ENCODE measurements around the gene SNED1. TPM values are rescaled to one million over a fixed set of nuclear protein-coding genes. Genes with fewer than 3 reads are reported as not detected.

SNED1 gene
- polyA plus RNA-seq, 1 donor (not counting 4 experiments of a cell fraction or from before 2014, with no cell fraction given), result 0.12 TPM

DNA sequence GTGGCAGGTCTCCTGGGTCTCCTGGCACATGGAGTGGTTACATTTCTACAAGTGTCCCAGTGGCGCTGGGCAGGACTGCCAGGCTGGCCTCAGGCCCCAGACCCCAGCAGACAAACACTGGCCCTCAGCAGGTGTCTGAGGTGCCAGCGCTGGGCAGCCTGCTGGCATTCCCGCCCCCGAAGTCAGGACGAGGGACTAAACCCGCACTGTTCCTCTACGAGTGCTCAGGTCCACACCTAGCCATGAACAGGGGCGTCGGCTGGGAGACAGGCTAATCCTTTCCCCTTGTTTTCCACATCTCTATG is 12.8 kb downstream of the SNED1 start:
- H3K9me1 ChIP-seq (ENCODE audit: control insufficient read depth, extremely low read depth, insufficient read depth, low read length), result no peaks in the 10 kb centered on the region
- dilution Hi-C loops (cut with MboI; ENCODE audit: extremely low pct_ligation_motif_present, low sequenced_read_pairs), result no loop called here
- H3K4me3 ChIP-seq (ENCODE audit: control insufficient read depth in 2 of 3, extremely low read depth in 1 of 3, insufficient read depth in 2 of 3, low read depth in 1 of 3, low read length in 3 of 3), result no peak overlapping the region
- H3K4me1 ChIP-seq (ENCODE audit: control insufficient read depth, extremely low read depth, insufficient read depth, low read length), result peaks cover 12% of the 10 kb centered on the region
- no peak overlapping the region for H2AFZ ChIP-seq (ENCODE audit: control insufficient read depth, low read length)
- H4K20me1 ChIP-seq (ENCODE audit: control insufficient read depth, extremely low read depth, insufficient read depth, low read length), result no peaks in the 10 kb centered on the region
- H3K36me3 ChIP-seq (ENCODE audit: control insufficient read depth in 2 of 2, extremely low read depth in 1 of 2, insufficient read depth in 2 of 2, low read length in 2 of 2), result no peaks in the 10 kb centered on the region
- H3K9me3 ChIP-seq (ENCODE audit: control insufficient read depth, low read depth, low read length), result no peaks in the 10 kb centered on the region
- DNase-seq (ENCODE audit: low read depth, low spot score), result no peak
- H3K9ac ChIP-seq (ENCODE audit: control insufficient read depth, extremely low read depth, insufficient read depth, low read length), result no peak overlapping the region
- no peak overlapping the region for H3K4me2 ChIP-seq (ENCODE audit: control insufficient read depth, extremely low read depth, insufficient read depth, low read depth, low read length)
- TF ChIP-seq, protein P1, sequence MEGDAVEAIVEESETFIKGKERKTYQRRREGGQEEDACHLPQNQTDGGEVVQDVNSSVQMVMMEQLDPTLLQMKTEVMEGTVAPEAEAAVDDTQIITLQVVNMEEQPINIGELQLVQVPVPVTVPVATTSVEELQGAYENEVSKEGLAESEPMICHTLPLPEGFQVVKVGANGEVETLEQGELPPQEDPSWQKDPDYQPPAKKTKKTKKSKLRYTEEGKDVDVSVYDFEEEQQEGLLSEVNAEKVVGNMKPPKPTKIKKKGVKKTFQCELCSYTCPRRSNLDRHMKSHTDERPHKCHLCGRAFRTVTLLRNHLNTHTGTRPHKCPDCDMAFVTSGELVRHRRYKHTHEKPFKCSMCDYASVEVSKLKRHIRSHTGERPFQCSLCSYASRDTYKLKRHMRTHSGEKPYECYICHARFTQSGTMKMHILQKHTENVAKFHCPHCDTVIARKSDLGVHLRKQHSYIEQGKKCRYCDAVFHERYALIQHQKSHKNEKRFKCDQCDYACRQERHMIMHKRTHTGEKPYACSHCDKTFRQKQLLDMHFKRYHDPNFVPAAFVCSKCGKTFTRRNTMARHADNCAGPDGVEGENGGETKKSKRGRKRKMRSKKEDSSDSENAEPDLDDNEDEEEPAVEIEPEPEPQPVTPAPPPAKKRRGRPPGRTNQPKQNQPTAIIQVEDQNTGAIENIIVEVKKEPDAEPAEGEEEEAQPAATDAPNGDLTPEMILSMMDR (optimal IDR thresholded peaks at IDR 0.05 in 1 of 3, IDR thresholded peaks at IDR 0.05 in 1 of 3, conservative IDR thresholded peaks at IDR 0.05 in 1 of 3; ENCODE audit: extremely low read depth in 1 of 3, insufficient read depth in 2 of 3, low read length in 3 of 3), result no peak
- no peak for TF ChIP-seq EZH2 (IDR thresholded peaks at IDR 0.05; ENCODE audit: low read length)
- peaks cover 22% of the 10 kb centered on the region for H3K27me3 ChIP-seq (ENCODE audit: control insufficient read depth, extremely low read depth, insufficient read depth, low read length)
- FAIRE-seq, result no peak
- no peaks in the 10 kb centered on the region for H3K79me2 ChIP-seq (ENCODE audit: control insufficient read depth, insufficient read depth, low read length)
- H3K27ac ChIP-seq (ENCODE audit: control insufficient read depth, insufficient read depth, low read length), result no peak overlapping the region

DNA sequence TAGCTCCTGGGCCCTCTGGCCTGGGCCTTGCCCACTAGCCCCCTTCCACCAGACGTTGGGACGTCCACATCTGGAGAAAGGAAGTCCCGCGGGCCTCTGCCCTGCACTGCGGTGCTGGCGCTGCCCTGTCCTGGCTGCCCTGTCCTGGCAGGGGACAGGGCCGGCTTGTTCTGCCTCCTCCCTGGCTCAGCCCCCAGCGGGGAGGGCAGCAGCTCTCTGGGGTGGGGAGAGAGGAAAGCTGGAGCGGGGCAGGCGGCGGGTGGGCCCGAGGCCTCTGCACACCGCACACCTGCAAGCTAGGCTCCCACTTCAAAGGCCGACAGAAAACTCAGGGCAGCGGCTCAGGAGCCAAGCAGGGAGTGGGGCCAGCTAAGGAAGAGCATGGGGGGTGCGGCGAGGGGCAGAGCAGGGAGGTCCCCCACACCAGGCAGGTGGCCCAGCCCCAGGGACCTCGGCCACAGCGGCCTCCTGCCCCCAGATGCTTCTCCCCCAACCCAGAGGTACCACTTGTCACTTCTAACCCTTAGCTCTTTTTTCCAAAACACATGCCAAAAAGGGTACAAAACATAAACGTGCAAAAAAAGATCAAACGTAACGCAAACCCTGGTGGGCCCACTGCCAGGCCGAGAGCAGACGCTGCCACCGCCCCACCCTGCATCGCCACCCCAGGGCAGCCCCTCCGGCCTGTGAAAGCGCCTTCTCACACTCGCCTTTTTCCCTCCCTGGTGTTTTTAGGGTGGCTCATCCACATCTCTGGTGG is 13.5 kb downstream of the SNED1 start:
- H2AFZ ChIP-seq (ENCODE audit: control insufficient read depth, low read length), result no peak overlapping the region
- H3K4me2 ChIP-seq (ENCODE audit: control insufficient read depth, extremely low read depth, insufficient read depth, low read depth, low read length), result no peak overlapping the region
- peaks cover 16% of the 10 kb centered on the region for H3K27me3 ChIP-seq (ENCODE audit: control insufficient read depth, extremely low read depth, insufficient read depth, low read length)
- peaks cover 12% of the 10 kb centered on the region for H3K4me1 ChIP-seq (ENCODE audit: control insufficient read depth, extremely low read depth, insufficient read depth, low read length)
- no peaks in the 10 kb centered on the region for H3K9me3 ChIP-seq (ENCODE audit: control insufficient read depth, low read depth, low read length)
- H3K36me3 ChIP-seq (ENCODE audit: control insufficient read depth in 2 of 2, extremely low read depth in 1 of 2, insufficient read depth in 2 of 2, low read length in 2 of 2), result no peaks in the 10 kb centered on the region
- DNase-seq (ENCODE audit: low read depth, low spot score) (no peak), FAIRE-seq (no peak)
- no peak for TF ChIP-seq EZH2 (IDR thresholded peaks at IDR 0.05; ENCODE audit: low read length)
- TF ChIP-seq, protein P1 (optimal IDR thresholded peaks at IDR 0.05 in 1 of 3, IDR thresholded peaks at IDR 0.05 in 1 of 3, conservative IDR thresholded peaks at IDR 0.05 in 1 of 3; ENCODE audit: extremely low read depth in 1 of 3, insufficient read depth in 2 of 3, low read length in 3 of 3), result no peak
- H3K27ac ChIP-seq (ENCODE audit: control insufficient read depth, insufficient read depth, low read length), result no peak overlapping the region
- dilution Hi-C loops (cut with MboI; ENCODE audit: extremely low pct_ligation_motif_present, low sequenced_read_pairs), result no loop called here
- H3K9ac ChIP-seq (ENCODE audit: control insufficient read depth, extremely low read depth, insufficient read depth, low read length), result no peak overlapping the region
- no peaks in the 10 kb centered on the region for H3K9me1 ChIP-seq (ENCODE audit: control insufficient read depth, extremely low read depth, insufficient read depth, low read length)
- H3K4me3 ChIP-seq (ENCODE audit: control insufficient read depth in 2 of 3, extremely low read depth in 1 of 3, insufficient read depth in 2 of 3, low read depth in 1 of 3, low read length in 3 of 3), result no peak overlapping the region
- no peaks in the 10 kb centered on the region for H3K79me2 ChIP-seq (ENCODE audit: control insufficient read depth, insufficient read depth, low read length)
- H4K20me1 ChIP-seq (ENCODE audit: control insufficient read depth, extremely low read depth, insufficient read depth, low read length), result no peaks in the 10 kb centered on the region
